ENCODE measurements around the gene CST3. TPM values are rescaled to one million over a fixed set of nuclear protein-coding genes. Genes with fewer than 3 reads are reported as not detected.
A peak's percentile ranks its signal among the peaks of the same experiment; 100 is the strongest.

The CST3 gene
- total and polyA plus RNA-seq, 2 experiments from 2014 or later = 921 to 2,850 TPM

GRCh38 chr20:23655491-23656211, 17.9 kb upstream of the CST3 start:
- Histone ChIP-seq H3K9me2 (replicated peaks; ENCODE audit: insufficient read depth) (no peaks in the 10 kb centered on the region), H2AFZ (no peak overlapping the region), H4K20me1 (ENCODE audit: insufficient read depth, poor library complexity, severe bottlenecking) (no peaks in the 10 kb centered on the region), H3K4me3 (no peak overlapping the region), H3K4me1 (ENCODE audit: insufficient read depth) (peaks cover 29% of the 10 kb centered on the region), H3K27ac (peak overlapping the region; percentile 48), H3K79me2 (no peaks in the 10 kb centered on the region), H3K36me3 (replicated peaks; ENCODE audit: insufficient read depth, low read depth) (no peaks in the 10 kb centered on the region), H3K9me3 (ENCODE audit: low read depth) (no peaks in the 10 kb centered on the region), H3K27me3 (no peaks in the 10 kb centered on the region), H3K4me2 (no peak overlapping the region)
- TF ChIP-seq EZH2phosphoT487 (IDR thresholded peaks at IDR 0.05; ENCODE audit: low read depth, severe bottlenecking, unreplicated experiment) (no peak), CTCF (IDR thresholded peaks at IDR 0.05; ENCODE audit: poor library complexity) (no peak), EZH2 (IDR thresholded peaks at IDR 0.05; ENCODE audit: borderline replicate concordance) (no peak)
- no peak for DNase-seq (ENCODE audit: low spot score)
- 83% methylated on average over 23 of the region's 23 CpGs for WGBS (ENCODE audit: low lambda C conversion rate, missing lambda C conversion rate)

GRCh38 chr20:23654717-23655116, 17.0 kb upstream of the CST3 start:
- no peaks in the 10 kb centered on the region for H3K9me2 ChIP-seq (replicated peaks; ENCODE audit: insufficient read depth)
- no peak overlapping the region for H2AFZ ChIP-seq
- no peak for DNase-seq (ENCODE audit: low spot score)
- peak overlapping the region; percentile 48 for H3K27ac ChIP-seq
- 72% methylated on average over 4 of the region's 4 CpGs for WGBS (ENCODE audit: low lambda C conversion rate, missing lambda C conversion rate)
- no peaks in the 10 kb centered on the region for H3K36me3 ChIP-seq (replicated peaks; ENCODE audit: insufficient read depth, low read depth)
- H3K4me1 ChIP-seq (ENCODE audit: insufficient read depth) = peaks cover 19% of the 10 kb centered on the region
- no peaks in the 10 kb centered on the region for H3K79me2 ChIP-seq
- no peaks in the 10 kb centered on the region for H3K27me3 ChIP-seq
- no peak overlapping the region for H3K4me2 ChIP-seq
- H4K20me1 ChIP-seq (ENCODE audit: insufficient read depth, poor library complexity, severe bottlenecking) = no peaks in the 10 kb centered on the region
- H3K4me3 ChIP-seq = no peak overlapping the region
- no peaks in the 10 kb centered on the region for H3K9me3 ChIP-seq (ENCODE audit: low read depth)
- TF ChIP-seq EZH2phosphoT487 (IDR thresholded peaks at IDR 0.05; ENCODE audit: low read depth, severe bottlenecking, unreplicated experiment) (no peak), EZH2 (IDR thresholded peaks at IDR 0.05; ENCODE audit: borderline replicate concordance) (no peak), CTCF (IDR thresholded peaks at IDR 0.05; ENCODE audit: poor library complexity) (no peak)

- Histone ChIP-seq H3K9me2 (replicated peaks; ENCODE audit: insufficient read depth) (no peaks in the 10 kb centered on the region), H3K4me1 (ENCODE audit: insufficient read depth) (peaks cover 14% of the 10 kb centered on the region), H3K9me3 (ENCODE audit: low read depth) (no peaks in the 10 kb centered on the region), H3K79me2 (no peaks in the 10 kb centered on the region), H3K4me2 (no peak overlapping the region), H2AFZ (no peak overlapping the region), H3K27me3 (no peaks in the 10 kb centered on the region), H3K27ac (no peak overlapping the region), H4K20me1 (ENCODE audit: insufficient read depth, poor library complexity, severe bottlenecking) (no peaks in the 10 kb centered on the region), H3K36me3 (replicated peaks; ENCODE audit: insufficient read depth, low read depth) (no peaks in the 10 kb centered on the region), H3K4me3 (no peak overlapping the region)
- TF ChIP-seq EZH2 (IDR thresholded peaks at IDR 0.05; ENCODE audit: borderline replicate concordance) = no peak
- TF ChIP-seq EZH2phosphoT487 (IDR thresholded peaks at IDR 0.05; ENCODE audit: low read depth, severe bottlenecking, unreplicated experiment) = no peak
- TF ChIP-seq CTCF (IDR thresholded peaks at IDR 0.05; ENCODE audit: poor library complexity) = no peak
- DNase-seq (ENCODE audit: low spot score) = no peak
- WGBS (ENCODE audit: low lambda C conversion rate, missing lambda C conversion rate) = 78% methylated on average over 2 of the region's 2 CpGs
Measured at GRCh38 chr20:23654000-23654399, 16.2 kb upstream of the CST3 start.
